IMR-90 (cell line): ENCODE results near the gene LZIC. TPM values are rescaled to one million over a fixed set of nuclear protein-coding genes. Genes with fewer than 3 reads are reported as not detected.

Source experiments
- ATAC-seq: fragments of 200-7000 bp; cut with Tn5 transposase; 2 replicates; pipeline ENCODE4 v1.9.1; 2020; ENCODE audit warnings: low read depth, mild to moderate bottlenecking, moderate library complexity
- BruUV-seq: library from RNA; stranded (reverse); fragments of 400-500 nt; replicated peaks from 2 replicates; lab custom pipeline; 2021; lab: Mats Ljungman, UMichigan
- CTCF ChIA-PET: fragments of 300-600 bp; formaldehyde crosslinking; extraction: SDS; loops from one replicate; lab custom pipeline; 2021; ENCODE audit warnings: antibody characterized with exemption; lab: Yijun Ruan, JAX
- POLR2A ChIA-PET: fragments of 300-600 bp; sonication (Branson Sonifier 250); formaldehyde crosslinking; loops from one replicate; lab custom pipeline; 2022; ENCODE audit warnings: antibody characterized with exemption; ENCODE audit not compliant: unreplicated experiment; lab: Charles Lee
- DNase-seq: peaks from one replicate; pipeline ENCODE4 v3.0.0; 2013
- H2AFZ ChIP-seq: replicated peaks from 2 replicates; pipeline ENCODE3; 2013; ENCODE audit warnings: low read length, mild to moderate bottlenecking; ENCODE audit not compliant: poor library complexity
- H2AK5ac ChIP-seq: 2 replicates; pipeline ENCODE4 v1.6.1; 2013; ENCODE audit warnings: low read depth, low read length, inconsistent platforms
- H2AK9ac ChIP-seq: replicated peaks from 2 replicates; pipeline ENCODE3; 2013; ENCODE audit warnings: mild to moderate bottlenecking, low read depth, low read length, moderate library complexity; ENCODE audit not compliant: poor library complexity
- H2BK120ac ChIP-seq: 2 replicates; pipeline ENCODE4 v1.6.1; 2013; ENCODE audit warnings: low read depth, low read length, inconsistent platforms
- H2BK15ac ChIP-seq: 3 replicates; pipeline ENCODE4 v1.6.1; 2013; ENCODE audit warnings: low read depth, low read length, inconsistent platforms
- H2BK20ac ChIP-seq: 2 replicates; pipeline ENCODE4 v1.6.1; 2013; ENCODE audit warnings: low read depth, mild to moderate bottlenecking, inconsistent platforms, low read length, moderate library complexity
- H2BK5ac ChIP-seq: 2 replicates; pipeline ENCODE4 v1.6.1; 2013; ENCODE audit warnings: mild to moderate bottlenecking, low read depth, low read length, inconsistent platforms; ENCODE audit not compliant: poor library complexity, severe bottlenecking
- H3K14ac ChIP-seq: replicated peaks from 2 replicates; pipeline ENCODE4 v1.6.1; 2013; ENCODE audit warnings: low read depth, low read length, inconsistent platforms
- H3K18ac ChIP-seq: 2 replicates; pipeline ENCODE4 v1.6.1; 2013; ENCODE audit warnings: low read depth, low read length, control low read depth
- H3K23ac ChIP-seq: 2 replicates; pipeline ENCODE4 v1.6.1; 2013; ENCODE audit warnings: low read depth, low read length, inconsistent platforms
- H3K27ac ChIP-seq: 2 replicates; pipeline ENCODE4 v1.5.1; 2013; ENCODE audit warnings: mild to moderate bottlenecking, control low read depth, low read length; ENCODE audit not compliant: insufficient read depth
- H3K27me3 ChIP-seq: 2 replicates; pipeline ENCODE4 v1.6.1; 2013; ENCODE audit warnings: low read length; ENCODE audit not compliant: control insufficient read depth, insufficient read depth
- H3K36me3 ChIP-seq: 2 replicates; pipeline ENCODE4 v1.6.1; 2013; ENCODE audit warnings: low read length, mixed read lengths; ENCODE audit not compliant: control insufficient read depth, insufficient read depth
- H3K4ac ChIP-seq: 2 replicates; pipeline ENCODE4 v1.6.1; 2013; ENCODE audit warnings: low read depth, low read length, inconsistent platforms
- H3K4me1 ChIP-seq: 2 replicates; pipeline ENCODE4 v1.6.1; 2013; ENCODE audit warnings: low read length, mixed read lengths; ENCODE audit not compliant: control insufficient read depth, insufficient read depth
- H3K4me2 ChIP-seq: 2 replicates; pipeline ENCODE4 v1.6.1; 2013; ENCODE audit warnings: low read depth, mild to moderate bottlenecking, control low read depth, low read length, moderate library complexity
- H3K4me3 ChIP-seq: 2 replicates; pipeline ENCODE4 v1.5.1; 2013; ENCODE audit warnings: low read depth, mild to moderate bottlenecking, control low read depth, low read length, moderate library complexity; ENCODE audit not compliant: insufficient read depth
- H3K56ac ChIP-seq: 2 replicates; pipeline ENCODE4 v1.6.1; 2013; ENCODE audit warnings: low read length, inconsistent platforms; ENCODE audit not compliant: insufficient read depth; ENCODE audit errors: extremely low read depth
- H3K79me1 ChIP-seq, 2 experiments: 2 replicates each; pipeline ENCODE4 v1.6.1; 2013; ENCODE audit warnings: low read length in 2 of 2, inconsistent platforms in 1 of 2, low read depth in 1 of 2
- H3K9ac ChIP-seq: 2 replicates; pipeline ENCODE4 v1.6.1; 2013; ENCODE audit warnings: low read depth, low read length, control low read depth
- H3K9me1 ChIP-seq: 2 replicates; pipeline ENCODE4 v1.6.1; 2013; ENCODE audit warnings: low read length, inconsistent platforms; ENCODE audit not compliant: insufficient read depth
- H3K9me3 ChIP-seq: 2 replicates; pipeline ENCODE4 v1.6.1; 2013; ENCODE audit warnings: low read length; ENCODE audit not compliant: control insufficient read depth, insufficient read depth
- H4K20me1 ChIP-seq: 2 replicates; pipeline ENCODE4 v1.6.1; 2013; ENCODE audit warnings: low read length, inconsistent platforms; ENCODE audit not compliant: insufficient read depth
- H4K5ac ChIP-seq: 2 replicates; pipeline ENCODE4 v1.6.1; 2013; ENCODE audit warnings: mild to moderate bottlenecking, low read depth, low read length, control low read depth
- H4K8ac ChIP-seq, 2 experiments: 2 replicates each; pipeline ENCODE4 v1.6.1; 2013; ENCODE audit warnings: low read depth in 2 of 2, low read length in 2 of 2, control low read depth in 1 of 2, inconsistent platforms in 1 of 2
- H4K91ac ChIP-seq: 2 replicates; pipeline ENCODE4 v1.6.1; 2013; ENCODE audit warnings: low read depth, low read length, inconsistent platforms; ENCODE audit not compliant: insufficient read depth
- RCOR1 ChIP-seq: IDR thresholded peaks from 2 replicates; pipeline ENCODE4 v1.6.1; 2012; ENCODE audit warnings: mild to moderate bottlenecking, low read length, improper control_type of control experiment; ENCODE audit not compliant: insufficient replicate concordance
- SMC3 ChIP-seq: fragments of 150-350 bp; IDR thresholded peaks from 2 replicates; pipeline ENCODE4 v1.6.1; 2016; ENCODE audit warnings: low read depth, mild to moderate bottlenecking, antibody characterized with exemption, low read length, moderate library complexity
- WGBS, 2 experiments: methylation state at CpG; one replicate each; pipeline versions ENCODE4 v1.1.5 to v1.1.7; 2013; ENCODE audit warnings: missing lambda C conversion rate in 2 of 2; ENCODE audit not compliant: insufficient read length in 1 of 2; ENCODE audit errors: extremely low coverage in 2 of 2; 5-methylcytosine and 5-hydroxymethylcytosine counted together
- dilution Hi-C: fragments of 300-500 bp; cut with HindIII; formaldehyde crosslinking; loops from one replicate; pipeline ENCODE4 v1.14.3; 2018; ENCODE audit warnings: low sequenced_read_pairs; ENCODE audit not compliant: unreplicated experiment
- in situ Hi-C: fragments of 300-500 bp; cut with MboI; formaldehyde crosslinking; loops from 3 replicates; pipeline ENCODE4 v1.14.3; 2019; ENCODE audit warnings: low sequenced_read_pairs, inconsistent platforms, mixed read lengths
- intact Hi-C: fragments of 100-400 bp; cut with micrococcal nuclease; formaldehyde crosslinking; loops from 2 replicates; pipeline ENCODE4 v1.10.0; 2022
- polyA plus RNA-seq, 3 experiments: library from polyadenylated mRNA; depleted of rRNA; stranded (reverse); fragments of >200 nt; gene quantifications; 2 replicates each; pipeline ENCODE4 v1.2.3, GENCODE V29; 2012; ENCODE audit warnings: low replicate concordance in 1 of 3
- total RNA-seq: library from RNA; depleted of rRNA; stranded (reverse); fragments of >200 nt; gene quantifications from 2 replicates; pipeline ENCODE4 v1.2.3, GENCODE V29; 2012

LZIC gene
- total and polyA plus RNA-seq, 2 of the 4 experiments (the other 2 are of a cell fraction): 11.6 to 19.0 TPM

GRCh38 chr1:9960706-9961562 lies 17.7 kb upstream of the LZIC start:
- H2AK9ac ChIP-seq: no peak overlapping the region
- H3K23ac ChIP-seq: no peak overlapping the region
- BruUV-seq: no TSS peak
- peaks cover 2% of the 10 kb centered on the region; the same call in 1 of the 2 replicates for H3K4me1 ChIP-seq
- H2BK120ac ChIP-seq: no peak overlapping the region
- H3K27ac ChIP-seq: no peak overlapping the region
- no peaks in the 10 kb centered on the region for H3K27me3 ChIP-seq
- 100% methylated on average over 2 of the region's 12 CpGs; no CpG with 5 or more reads in 1 of the 2 experiments for WGBS, 2 experiments
- H3K9ac ChIP-seq: no peak overlapping the region
- H4K5ac ChIP-seq: no peak overlapping the region
- H3K56ac ChIP-seq: no peak overlapping the region
- in situ Hi-C loops: loop anchor here (25.0 kb wide), 1 partner anchor 176 kb away; no protein-coding TSS in a partner anchor
- H3K36me3 ChIP-seq: no peaks in the 10 kb centered on the region
- H3K4ac ChIP-seq: no peak overlapping the region
- ChIA-PET CTCF (interaction anchor here (0.8 kb wide), 1 partner anchor 11 kb away, joined by 3 read pairs; no protein-coding TSS in a partner anchor), POLR2A (interaction anchor here (0.5 kb wide), 1 partner anchor 10 kb away, joined by 5 read pairs; no protein-coding TSS in a partner anchor)
- no peak overlapping the region for H3K4me3 ChIP-seq
- H2BK15ac ChIP-seq: no peak overlapping the region
- TF ChIP-seq SMC3: no peak
- no peak for TF ChIP-seq RCOR1
- peaks cover 0 to 10% of the 10 kb centered on the region in 2 experiments; a peak in 1 of 4 replicates for H3K79me1 ChIP-seq
- no peak overlapping the region for H3K18ac ChIP-seq
- ATAC-seq (no peak), DNase-seq (no peak)
- dilution Hi-C loops: no loop called here
- H4K20me1 ChIP-seq: no peaks in the 10 kb centered on the region
- H3K14ac ChIP-seq: no peak overlapping the region
- H3K9me3 ChIP-seq: no peaks in the 10 kb centered on the region
- H2AFZ ChIP-seq: no peak overlapping the region
- intact Hi-C loops: no loop called here
- no peak overlapping the region for H2AK5ac ChIP-seq
- no peak overlapping the region for H2BK5ac ChIP-seq
- H4K91ac ChIP-seq: no peak overlapping the region
- no peaks in the 10 kb centered on the region for H3K9me1 ChIP-seq
- no peak overlapping the region for H2BK20ac ChIP-seq
- no peak overlapping the region for H4K8ac ChIP-seq
- no peak overlapping the region for H3K4me2 ChIP-seq
